Measurements from ENCODE around the gene FKBP11.

FKBP11 gene

GRCh38 chr12:48965298-48965838 lies 40.1 kb upstream of the FKBP11 start:
- no peak for DNase-seq (ENCODE audit: insufficient read length, low spot score)
- TF ChIP-seq POLR2A (IDR thresholded peaks at IDR 0.05; ENCODE audit: low read depth, low read length): no peak
- no peak for FAIRE-seq

GRCh38 chr12:48961801-48962200 lies 36.5 kb upstream of the FKBP11 start:
- no peak for TF ChIP-seq POLR2A (IDR thresholded peaks at IDR 0.05; ENCODE audit: low read depth, low read length)
- DNase-seq (ENCODE audit: insufficient read length, low spot score) (no peak), FAIRE-seq (no peak)

- no peak for TF ChIP-seq POLR2A (IDR thresholded peaks at IDR 0.05; ENCODE audit: low read depth, low read length)
- no peak for DNase-seq (ENCODE audit: insufficient read length, low spot score)
- peak; percentile 87 for FAIRE-seq
Measured at GRCh38 chr12:48961331-48961730, 36.0 kb upstream of the FKBP11 start.

- FAIRE-seq (no peak), DNase-seq (ENCODE audit: insufficient read length, low spot score) (no peak)
- no peak for TF ChIP-seq POLR2A (IDR thresholded peaks at IDR 0.05; ENCODE audit: low read depth, low read length)
Measured at GRCh38 chr12:48960834-48961233, 35.5 kb upstream of the FKBP11 start.

DNA sequence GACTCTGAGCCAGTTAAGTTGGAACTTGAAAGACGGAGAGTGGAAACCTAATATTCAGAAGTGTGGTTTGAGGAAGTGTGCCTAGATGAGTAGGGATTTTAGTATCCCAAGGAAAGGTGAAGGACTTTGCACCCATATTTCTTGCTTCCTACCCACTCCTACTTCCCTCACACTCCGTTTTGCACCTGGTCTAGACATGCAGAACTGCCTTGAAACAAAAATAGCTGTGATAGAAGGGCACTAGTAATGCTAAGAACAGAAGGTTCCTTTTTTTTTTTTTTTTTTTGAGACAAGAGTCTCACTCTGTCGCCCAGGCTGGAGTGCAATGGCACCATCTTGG lies 32.7 kb upstream of the FKBP11 start:
- DNase-seq (ENCODE audit: insufficient read length, low spot score): no peak
- no peak for TF ChIP-seq POLR2A (IDR thresholded peaks at IDR 0.05; ENCODE audit: low read depth, low read length)
- FAIRE-seq: no peak

GRCh38 chr12:48957141-48958048 lies 32.1 kb upstream of the FKBP11 start, which contains the start of gene ARF3:
Gene ARF3 (minus strand): TSS chr12:48957487. CDS start chr12:48941095, 16,392 bp downstream.
- FAIRE-seq (no peak), DNase-seq (ENCODE audit: insufficient read length, low spot score) (peak; percentile 93)
- TF ChIP-seq POLR2A (IDR thresholded peaks at IDR 0.05; ENCODE audit: low read depth, low read length): peak; percentile 34

GRCh38 chr12:48956279-48957140 lies 31.2 kb upstream of the FKBP11 start:
- DNase-seq (ENCODE audit: insufficient read length, low spot score) (peak; percentile 86), FAIRE-seq (peak; percentile 94)
- TF ChIP-seq POLR2A (IDR thresholded peaks at IDR 0.05; ENCODE audit: low read depth, low read length): no peak

- no peak for DNase-seq (ENCODE audit: insufficient read length, low spot score)
- TF ChIP-seq POLR2A (IDR thresholded peaks at IDR 0.05; ENCODE audit: low read depth, low read length): no peak
- no peak for FAIRE-seq
Measured at GRCh38 chr12:48954841-48955501, 29.7 kb upstream of the FKBP11 start.

- no peak for DNase-seq (ENCODE audit: insufficient read length, low spot score)
- no peak for FAIRE-seq
- TF ChIP-seq POLR2A (IDR thresholded peaks at IDR 0.05; ENCODE audit: low read depth, low read length): no peak
Measured at GRCh38 chr12:48954061-48954460, 28.8 kb upstream of the FKBP11 start.

- TF ChIP-seq POLR2A (IDR thresholded peaks at IDR 0.05; ENCODE audit: low read depth, low read length): no peak
- DNase-seq (ENCODE audit: insufficient read length, low spot score) (no peak), FAIRE-seq (no peak)
Measured at GRCh38 chr12:48952691-48953090, 27.4 kb upstream of the FKBP11 start.

DNA sequence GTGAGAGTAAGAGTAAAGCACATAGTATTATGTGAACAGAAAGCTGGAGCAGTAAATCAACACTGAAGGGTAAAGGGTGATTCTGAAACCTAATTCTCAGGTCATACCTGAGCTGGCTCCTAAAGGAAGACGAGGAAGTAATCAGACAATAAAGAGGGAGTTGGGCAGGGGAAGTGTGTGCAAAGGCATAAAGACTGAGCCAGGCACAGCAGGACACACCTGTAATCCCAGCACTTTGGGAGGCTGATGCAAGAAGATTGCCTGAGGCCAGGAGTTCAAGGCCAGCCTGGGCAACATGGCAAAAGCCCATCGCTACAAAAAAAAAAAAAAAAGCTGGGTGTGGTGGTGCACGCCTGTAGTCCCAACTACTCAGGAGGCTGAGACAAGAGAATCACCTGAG lies 22.4 kb upstream of the FKBP11 start:
- no peak for TF ChIP-seq POLR2A (IDR thresholded peaks at IDR 0.05; ENCODE audit: low read depth, low read length)
- DNase-seq (ENCODE audit: insufficient read length, low spot score) (no peak), FAIRE-seq (no peak)

- DNase-seq (ENCODE audit: insufficient read length, low spot score): no peak
- FAIRE-seq: no peak
Measured at GRCh38 chr12:48946943-48947342, 21.7 kb upstream of the FKBP11 start.

GRCh38 chr12:48946205-48946604 lies 20.9 kb upstream of the FKBP11 start:
- DNase-seq (ENCODE audit: insufficient read length, low spot score): no peak
- FAIRE-seq: no peak
- TF ChIP-seq POLR2A (IDR thresholded peaks at IDR 0.05; ENCODE audit: low read depth, low read length): no peak

More at GRCh38 chr12:48946943-48947342, 21.7 kb upstream of the FKBP11 start:
- TF ChIP-seq POLR2A (IDR thresholded peaks at IDR 0.05; ENCODE audit: low read depth, low read length): no peak

- no peak for TF ChIP-seq POLR2A (IDR thresholded peaks at IDR 0.05; ENCODE audit: low read depth, low read length)
- DNase-seq (ENCODE audit: insufficient read length, low spot score): no peak
- FAIRE-seq: no peak
Measured at GRCh38 chr12:48943221-48943620, 17.9 kb upstream of the FKBP11 start.

All from H54 (cell line).